Measurements from ENCODE around the gene TMEM175. TPM values are rescaled to one million over a fixed set of nuclear protein-coding genes. Genes with fewer than 3 reads are reported as not detected.

TMEM175 gene
- total RNA-seq, 1 experiment from 2014 or later, result 8.8 TPM

- Histone ChIP-seq H3K4me1 (replicated peaks) (no peaks in the 10 kb centered on the region), H3K36me3 (peaks cover 3% of the 10 kb centered on the region; the same call in 1 of the 2 replicates), H3K27me3 (replicated peaks) (no peaks in the 10 kb centered on the region), H3K4me3 (no peak overlapping the region), H3K27ac (no peak overlapping the region), H3K9me3 (replicated peaks) (no peaks in the 10 kb centered on the region)
- no peak for DNase-seq (ENCODE audit: low read depth in 1 of 2, low spot score in 2 of 2)
These were observed 33.5 kb downstream of the TMEM175 start for GRCh38 chr4:965766-966134.

GRCh38 chr4:966266-967112 is 34.2 kb downstream of the TMEM175 start:
- no peak for DNase-seq (ENCODE audit: low read depth in 1 of 2, low spot score in 2 of 2)
- Histone ChIP-seq H3K4me1 (replicated peaks) (no peaks in the 10 kb centered on the region), H3K27ac (no peak overlapping the region), H3K9me3 (replicated peaks) (no peaks in the 10 kb centered on the region), H3K36me3 (peaks cover 3% of the 10 kb centered on the region; the same call in 1 of the 2 replicates), H3K4me3 (no peak overlapping the region), H3K27me3 (replicated peaks) (no peaks in the 10 kb centered on the region)

- peaks cover 5% of the 10 kb centered on the region for H3K4me1 ChIP-seq (replicated peaks)
- no peaks in the 10 kb centered on the region for H3K27me3 ChIP-seq (replicated peaks)
- no peak overlapping the region for H3K4me3 ChIP-seq
- peaks cover 3% of the 10 kb centered on the region; the same call in 1 of the 2 replicates for H3K36me3 ChIP-seq
- no peak overlapping the region for H3K27ac ChIP-seq
- no peak for DNase-seq (ENCODE audit: low read depth in 1 of 2, low spot score in 2 of 2)
- no peaks in the 10 kb centered on the region for H3K9me3 ChIP-seq (replicated peaks)
These were observed 35.1 kb downstream of the TMEM175 start for GRCh38 chr4:967113-968104.

- Histone ChIP-seq H3K4me1 (replicated peaks) (peaks cover 8% of the 10 kb centered on the region), H3K36me3 (peaks cover 3% of the 10 kb centered on the region; the same call in 1 of the 2 replicates)
These were observed 36.0 kb downstream of the TMEM175 start for GRCh38 chr4:968221-968620.

GRCh38 chr4:968621-969394 is 36.5 kb downstream of the TMEM175 start:
- Histone ChIP-seq H3K27ac (no peak overlapping the region), H3K9me3 (replicated peaks) (no peaks in the 10 kb centered on the region), H3K4me1 (replicated peaks) (peaks cover 10% of the 10 kb centered on the region), H3K27me3 (replicated peaks) (no peaks in the 10 kb centered on the region), H3K36me3 (no peaks in the 10 kb centered on the region), H3K4me3 (no peak overlapping the region)
- DNase-seq (ENCODE audit: low read depth in 1 of 2, low spot score in 2 of 2), result no peak

More at GRCh38 chr4:968221-968620, 36.0 kb downstream of the TMEM175 start:
- H3K4me3 ChIP-seq, result no peak overlapping the region
- H3K27me3 ChIP-seq (replicated peaks), result no peaks in the 10 kb centered on the region
- no peak overlapping the region for H3K27ac ChIP-seq
- no peaks in the 10 kb centered on the region for H3K9me3 ChIP-seq (replicated peaks)
- DNase-seq (ENCODE audit: low read depth in 1 of 2, low spot score in 2 of 2), result no peak

GRCh38 chr4:970046-970745 is 37.9 kb downstream of the TMEM175 start:
- Histone ChIP-seq H3K36me3 (no peaks in the 10 kb centered on the region), H3K27ac (no peak overlapping the region), H3K27me3 (replicated peaks) (no peaks in the 10 kb centered on the region), H3K4me1 (replicated peaks) (peaks cover 11% of the 10 kb centered on the region), H3K4me3 (no peak overlapping the region), H3K9me3 (replicated peaks) (no peaks in the 10 kb centered on the region)
- no peak for DNase-seq (ENCODE audit: low read depth in 1 of 2, low spot score in 2 of 2)

GRCh38 chr4:970854-971520 is 38.7 kb downstream of the TMEM175 start:
- Histone ChIP-seq H3K4me1 (replicated peaks) (peaks cover 11% of the 10 kb centered on the region), H3K27me3 (replicated peaks) (no peaks in the 10 kb centered on the region), H3K27ac (no peak overlapping the region), H3K9me3 (replicated peaks) (no peaks in the 10 kb centered on the region), H3K36me3 (no peaks in the 10 kb centered on the region), H3K4me3 (no peak overlapping the region)
- DNase-seq (ENCODE audit: low read depth in 1 of 2, low spot score in 2 of 2), result no peak

- Histone ChIP-seq H3K27ac (no peak overlapping the region), H3K27me3 (replicated peaks) (no peaks in the 10 kb centered on the region), H3K4me1 (replicated peaks) (peaks cover 11% of the 10 kb centered on the region), H3K9me3 (replicated peaks) (no peaks in the 10 kb centered on the region), H3K4me3 (peak overlapping the region; percentile 60; the same call in 1 of the 2 replicates), H3K36me3 (no peaks in the 10 kb centered on the region)
- no peak for DNase-seq (ENCODE audit: low read depth in 1 of 2, low spot score in 2 of 2)
These were observed 39.6 kb downstream of the TMEM175 start for GRCh38 chr4:971666-972500.

- H3K27ac ChIP-seq, result no peak overlapping the region
- no peaks in the 10 kb centered on the region for H3K36me3 ChIP-seq
- no peaks in the 10 kb centered on the region for H3K27me3 ChIP-seq (replicated peaks)
- H3K4me3 ChIP-seq, result peak overlapping the region; percentile 60
- H3K4me1 ChIP-seq (replicated peaks), result peaks cover 11% of the 10 kb centered on the region
- DNase-seq (ENCODE audit: low read depth in 1 of 2, low spot score in 2 of 2), result peak in 1 of 2 experiments; percentile 14
- no peaks in the 10 kb centered on the region for H3K9me3 ChIP-seq (replicated peaks)
These were observed 40.6 kb downstream of the TMEM175 start for GRCh38 chr4:972651-973424.

GRCh38 chr4:973431-974397 is 41.5 kb downstream of the TMEM175 start, which contains the start of gene DGKQ:
DGKQ (minus strand) TSS chr4:973569; CDS start chr4:973482, 87 bp downstream.
- peak in 1 of 2 experiments; percentile 65 for DNase-seq (ENCODE audit: low read depth in 1 of 2, low spot score in 2 of 2)
- Histone ChIP-seq H3K27ac (no peak within 1 kb of the TSS), H3K4me3 (peak within 1 kb of the TSS; percentile 60), H3K27me3 (replicated peaks) (no peaks in the 10 kb centered on the region), H3K4me1 (replicated peaks) (peaks cover 11% of the 10 kb centered on the region), H3K36me3 (no peaks in the 10 kb centered on the region), H3K9me3 (replicated peaks) (no peaks in the 10 kb centered on the region)

Data from SJSA1 (cell line).